ENCODE measurements around the gene PDCD10. TPM values are rescaled to one million over a fixed set of nuclear protein-coding genes. Genes with fewer than 3 reads are reported as not detected.

The PDCD10 gene
- 10 to 100 TPM; 51.6 to 52.8 TPM for total RNA-seq

DNA sequence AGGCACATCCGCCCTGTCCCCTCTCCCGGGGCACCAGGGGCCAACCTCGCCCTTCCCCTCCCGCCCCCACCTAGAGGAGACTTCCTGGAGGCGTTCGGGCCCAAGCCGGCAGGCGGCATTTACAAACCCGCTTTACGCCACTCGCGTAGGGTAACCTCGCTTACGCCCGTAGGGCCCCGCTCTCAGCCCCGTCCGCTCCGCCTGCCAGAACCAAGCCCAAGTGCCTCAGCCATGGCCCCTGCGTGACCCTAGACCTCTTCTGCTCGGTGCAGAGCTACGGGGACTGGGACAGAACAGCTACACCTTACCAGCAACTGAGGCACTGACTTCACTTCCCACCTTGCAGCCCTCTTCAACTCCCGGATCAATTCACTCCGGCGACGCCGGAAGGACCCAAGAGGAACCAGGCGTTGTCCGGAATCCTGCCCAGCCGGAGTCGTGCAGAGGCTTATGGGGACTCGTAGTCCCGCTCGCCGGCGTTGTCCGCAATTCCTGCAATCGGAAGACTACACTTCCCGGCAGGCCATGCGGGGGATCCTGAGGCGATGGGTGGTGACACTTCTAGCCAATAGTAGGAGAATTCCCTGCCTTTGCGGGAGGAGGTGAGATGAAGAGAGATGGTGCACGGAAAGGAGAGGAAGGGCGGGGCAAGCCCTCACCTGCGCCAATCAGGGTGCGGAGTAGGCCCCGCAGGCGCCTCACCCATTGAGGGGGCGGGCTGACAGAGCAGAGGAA, at the start of gene PDCD10:
Gene PDCD10, minus strand, starts transcription at position 395 of the 735 bp plus-strand sequence. CDS start 14,735 bp downstream, outside the sequence.
- Mint-ChIP-seq H3K27me3 (no peaks in the 10 kb centered on the region), H3K36me3 (peaks cover 8% of the 10 kb centered on the region), H3K27ac (no peak within 1 kb of the TSS), H3K4me3 (no peak within 1 kb of the TSS), H3K4me1 (peaks cover 27% of the 10 kb centered on the region), H3K9me3 (no peaks in the 10 kb centered on the region)
- DNase-seq (peak; percentile 91), ATAC-seq (ENCODE audit: low read depth) (peak; percentile 89)
- POLR2A ChIA-PET: interaction anchor here (0.9 to 1.5 kb wide), 3 partner anchors 9 to 148 kb away, joined by 3 to 4 read pairs (median 4); no protein-coding TSS in a partner anchor

DNA sequence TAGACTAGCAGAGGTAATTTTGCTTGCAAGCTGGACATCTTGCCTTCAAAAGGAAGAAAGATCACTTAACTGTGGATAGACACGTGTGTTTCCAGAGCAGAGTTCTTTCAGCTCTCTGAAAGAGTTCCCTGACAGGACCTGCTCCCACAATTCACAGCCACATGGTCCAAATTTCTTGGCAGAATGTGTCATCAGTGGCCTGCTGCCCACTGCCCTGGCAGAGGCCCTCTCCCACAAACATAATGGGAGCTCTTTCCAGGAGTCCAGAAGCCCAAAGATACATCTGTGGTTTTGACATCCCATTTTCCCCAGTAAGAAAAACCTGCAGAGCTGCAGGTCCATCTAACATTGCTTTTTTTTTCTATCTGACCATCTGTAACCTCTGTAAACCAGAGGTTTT, 49.1 kb upstream of the PDCD10 start:
- ATAC-seq (ENCODE audit: low read depth) (no peak), DNase-seq (no peak)
- Mint-ChIP-seq H3K4me1 (no peaks in the 10 kb centered on the region), H3K9me3 (no peaks in the 10 kb centered on the region), H3K27me3 (no peaks in the 10 kb centered on the region), H3K36me3 (no peaks in the 10 kb centered on the region), H3K27ac (no peak overlapping the region), H3K4me3 (no peak overlapping the region)
- POLR2A ChIA-PET: no interaction called here

DNA sequence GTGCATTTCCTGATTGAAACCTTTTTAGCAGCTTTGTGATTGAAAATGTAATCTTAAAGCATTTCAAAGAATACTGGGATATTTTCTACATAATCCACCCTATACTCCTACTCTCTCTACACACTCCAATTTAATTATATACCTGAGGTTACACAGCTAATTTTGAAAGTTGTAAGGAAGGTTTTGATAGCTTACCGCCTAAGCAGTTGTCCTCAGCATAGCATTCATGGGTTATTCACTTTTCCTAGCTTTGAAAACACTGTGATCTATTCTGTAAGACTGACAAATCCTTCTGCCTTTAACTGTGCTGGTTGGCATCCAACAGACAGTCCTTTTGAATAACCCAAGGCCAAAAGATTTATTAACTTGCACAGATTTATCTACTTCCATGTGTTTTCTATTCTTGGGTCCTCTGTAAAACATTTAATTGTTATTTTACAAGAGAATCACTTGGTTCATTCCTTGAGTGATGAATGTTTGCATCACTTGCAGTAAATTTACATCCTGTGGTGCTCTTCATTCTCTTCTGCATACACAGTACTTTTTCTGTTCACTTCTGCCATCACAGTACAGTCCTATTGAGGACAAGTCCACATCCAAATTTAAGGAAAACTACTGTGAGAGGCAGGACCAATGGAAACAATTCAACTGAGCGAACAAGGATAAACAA, 45.7 kb upstream of the PDCD10 start:
- Mint-ChIP-seq H3K4me1 (no peaks in the 10 kb centered on the region), H3K27ac (no peak overlapping the region), H3K9me3 (no peaks in the 10 kb centered on the region), H3K27me3 (no peaks in the 10 kb centered on the region), H3K36me3 (no peaks in the 10 kb centered on the region), H3K4me3 (no peak overlapping the region)
- ATAC-seq (ENCODE audit: low read depth) (no peak), DNase-seq (no peak)
- POLR2A ChIA-PET: no interaction called here

DNA sequence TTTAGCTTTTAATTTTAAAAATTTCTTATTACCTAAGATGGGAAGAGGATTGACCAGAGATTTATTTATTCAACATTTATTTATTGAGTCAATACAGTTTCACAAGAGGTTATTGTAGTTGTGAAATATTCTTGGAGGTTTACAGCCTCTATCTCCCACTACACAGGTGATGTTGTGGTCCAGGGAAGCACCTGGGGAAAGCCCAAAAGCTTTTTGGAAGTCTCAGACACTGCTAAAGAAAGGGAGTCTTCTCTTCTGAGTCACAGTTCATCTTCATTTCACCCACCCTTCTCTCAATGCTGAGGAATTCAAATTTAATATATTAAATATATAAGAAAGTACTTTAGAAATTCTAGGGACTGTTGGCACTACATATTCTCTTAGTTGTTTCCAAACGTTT, 42.7 kb upstream of the PDCD10 start:
- no peaks in the 10 kb centered on the region for H3K27me3 Mint-ChIP-seq

DNA sequence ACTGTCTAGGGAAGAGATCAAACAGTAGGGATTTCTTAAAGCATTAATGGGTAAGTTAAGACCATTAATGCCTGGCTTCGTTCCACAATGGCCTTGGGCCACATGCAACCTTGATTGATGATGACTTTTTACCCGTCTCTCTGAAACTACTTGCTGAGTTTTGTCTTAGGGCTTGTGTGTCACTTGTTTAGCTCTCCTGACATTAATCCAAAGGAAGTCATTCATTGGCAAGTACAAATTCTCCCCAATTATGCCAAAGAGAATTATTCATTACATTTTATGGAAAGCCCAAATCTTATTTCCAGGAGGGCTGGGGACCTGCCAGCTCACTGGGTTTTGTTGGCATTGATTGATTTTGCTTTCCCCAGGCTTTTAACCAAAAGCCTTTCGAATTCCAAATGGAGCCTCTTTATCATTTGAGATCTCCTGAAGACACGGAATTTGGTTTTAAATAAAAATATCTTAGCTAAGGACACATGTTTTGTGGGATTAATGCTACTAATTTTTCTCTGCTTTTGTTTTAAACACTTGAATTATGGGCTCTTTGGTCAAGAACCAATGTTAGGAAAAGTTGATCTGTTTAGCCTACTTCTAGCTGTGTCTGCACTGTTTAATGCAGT, 41.5 kb upstream of the PDCD10 start:
- H3K4me1 Mint-ChIP-seq: peaks cover 5% of the 10 kb centered on the region
- H3K36me3 Mint-ChIP-seq: no peaks in the 10 kb centered on the region
- H3K4me3 Mint-ChIP-seq: no peak overlapping the region
- H3K27ac Mint-ChIP-seq: no peak overlapping the region
- POLR2A ChIA-PET: no interaction called here
- ATAC-seq (ENCODE audit: low read depth) (no peak), DNase-seq (no peak)
- no peaks in the 10 kb centered on the region for H3K27me3 Mint-ChIP-seq
- no peaks in the 10 kb centered on the region for H3K9me3 Mint-ChIP-seq

More for the DNA sequence above, 42.7 kb upstream of the PDCD10 start:
- H3K4me1 Mint-ChIP-seq: peaks cover 5% of the 10 kb centered on the region
- no peak for ATAC-seq (ENCODE audit: low read depth)
- DNase-seq: no peak
- H3K27ac Mint-ChIP-seq: no peak overlapping the region
- no peak overlapping the region for H3K4me3 Mint-ChIP-seq
- POLR2A ChIA-PET: no interaction called here
- H3K9me3 Mint-ChIP-seq: no peaks in the 10 kb centered on the region
- H3K36me3 Mint-ChIP-seq: no peaks in the 10 kb centered on the region

DNA sequence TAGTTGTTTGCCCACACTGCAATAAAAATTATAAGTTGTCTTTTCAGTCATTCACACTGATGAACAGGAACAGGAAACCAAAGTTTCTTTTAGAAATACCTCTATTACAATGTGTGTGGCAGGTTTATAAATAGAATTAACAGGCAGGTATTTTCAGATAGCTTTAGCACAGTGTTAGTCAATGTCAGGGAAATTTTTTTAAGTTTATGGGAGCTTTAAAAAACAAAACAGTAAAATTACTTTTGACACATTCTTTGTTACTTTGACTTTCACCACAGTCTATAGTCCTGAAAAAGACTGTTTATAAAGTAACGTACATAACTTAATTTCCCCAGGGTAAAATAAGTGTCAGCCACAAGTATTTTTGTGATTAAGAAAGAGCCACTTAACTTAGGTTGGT, 38.9 kb upstream of the PDCD10 start:
- Mint-ChIP-seq H3K27me3 (no peaks in the 10 kb centered on the region), H3K36me3 (no peaks in the 10 kb centered on the region), H3K4me3 (no peak overlapping the region), H3K4me1 (peaks cover 5% of the 10 kb centered on the region), H3K27ac (no peak overlapping the region), H3K9me3 (no peaks in the 10 kb centered on the region)
- no peak for ATAC-seq (ENCODE audit: low read depth)
- POLR2A ChIA-PET: no interaction called here
- no peak for DNase-seq

DNA sequence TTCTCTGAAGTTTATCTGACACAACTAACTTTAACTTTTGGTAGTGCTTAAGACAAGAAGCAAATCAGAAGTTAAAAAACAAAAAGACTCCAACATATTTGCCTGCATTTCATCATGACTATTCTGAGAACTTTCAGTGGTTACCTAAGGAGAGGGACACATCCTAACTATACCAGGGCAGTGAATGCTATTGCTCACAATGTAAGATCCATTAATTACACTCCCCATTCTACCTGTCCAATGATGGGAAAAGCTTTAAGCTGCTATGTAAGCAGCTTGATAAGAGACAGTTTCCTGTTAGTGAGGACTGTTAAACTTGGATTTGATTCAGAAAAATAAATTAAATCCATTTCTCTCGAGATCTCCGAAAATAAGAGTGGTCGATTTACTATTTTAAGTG, 38.3 kb upstream of the PDCD10 start:
- Mint-ChIP-seq H3K36me3 (no peaks in the 10 kb centered on the region), H3K9me3 (peaks cover 1% of the 10 kb centered on the region), H3K27me3 (no peaks in the 10 kb centered on the region), H3K27ac (no peak overlapping the region), H3K4me1 (peaks cover 5% of the 10 kb centered on the region), H3K4me3 (no peak overlapping the region)
- DNase-seq (no peak), ATAC-seq (ENCODE audit: low read depth) (no peak)
- POLR2A ChIA-PET: no interaction called here

DNA sequence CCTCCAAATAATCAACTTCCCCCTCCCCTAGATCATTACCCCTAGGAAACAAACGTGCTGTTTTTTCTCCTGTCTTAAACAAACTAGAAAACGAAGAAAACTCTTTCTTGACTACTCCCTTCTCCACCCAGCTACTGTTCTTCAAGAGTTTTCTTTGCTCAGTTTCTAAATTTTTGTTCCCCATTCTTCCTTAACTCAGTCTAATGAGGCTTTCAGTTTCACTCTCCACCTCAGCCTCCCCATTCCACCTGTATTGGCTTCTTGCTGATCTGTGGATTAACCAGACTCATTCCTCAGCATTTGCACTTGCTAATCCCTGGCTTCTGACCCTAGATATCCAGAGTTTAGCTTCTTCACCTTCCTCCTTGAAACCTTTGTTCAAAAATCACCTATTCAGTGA, 27.6 kb upstream of the PDCD10 start:
- ATAC-seq (ENCODE audit: low read depth): no peak
- Mint-ChIP-seq H3K4me3 (no peak overlapping the region), H3K4me1 (peaks cover 5% of the 10 kb centered on the region), H3K36me3 (no peaks in the 10 kb centered on the region), H3K27me3 (peaks cover 2% of the 10 kb centered on the region), H3K9me3 (peaks cover 5% of the 10 kb centered on the region), H3K27ac (no peak overlapping the region)
- POLR2A ChIA-PET: no interaction called here
- DNase-seq: no peak

DNA sequence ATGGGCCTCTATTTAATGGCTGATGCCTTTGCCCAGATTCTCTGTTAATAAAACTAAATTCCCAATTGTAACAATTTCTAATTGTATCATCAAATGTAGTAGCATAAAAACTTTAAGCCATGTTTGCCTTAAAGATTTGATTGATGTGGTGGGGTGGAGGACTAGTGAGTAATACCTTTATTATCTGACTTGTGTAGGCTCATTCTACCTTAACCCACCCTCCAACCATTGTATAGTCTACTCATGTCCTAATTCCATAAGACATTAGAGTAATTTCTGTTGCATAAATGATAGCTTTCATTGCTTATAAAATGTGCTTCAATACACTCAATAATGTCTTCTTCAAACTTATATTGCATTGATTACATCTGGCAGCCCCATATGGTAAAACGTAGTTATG, 26.6 kb upstream of the PDCD10 start:
- Mint-ChIP-seq H3K9me3 (peaks cover 5% of the 10 kb centered on the region), H3K4me1 (peaks cover 5% of the 10 kb centered on the region), H3K27me3 (peaks cover 2% of the 10 kb centered on the region), H3K36me3 (no peaks in the 10 kb centered on the region), H3K27ac (no peak overlapping the region), H3K4me3 (no peak overlapping the region)
- DNase-seq (no peak), ATAC-seq (ENCODE audit: low read depth) (no peak)
- POLR2A ChIA-PET: no interaction called here

DNA sequence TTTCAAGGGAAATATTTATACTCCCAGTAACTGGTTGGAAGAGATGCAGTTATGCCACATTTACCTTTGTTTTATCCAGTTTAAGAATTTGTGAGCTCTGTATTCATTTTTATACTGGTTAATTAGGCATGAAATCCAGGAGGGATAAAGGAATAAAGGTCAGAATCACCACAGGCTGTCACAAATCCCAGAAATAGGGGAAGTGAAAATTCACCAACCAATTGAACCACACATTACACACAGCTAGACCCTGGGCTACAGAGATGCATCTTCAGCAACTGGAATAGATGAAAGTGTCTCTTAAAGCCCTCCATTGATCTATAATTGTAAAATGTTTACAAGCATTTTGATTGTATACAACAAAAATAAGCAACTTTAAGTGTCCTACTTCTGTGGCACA, 19.4 kb upstream of the PDCD10 start:
- Mint-ChIP-seq H3K4me3 (no peak overlapping the region), H3K9me3 (no peaks in the 10 kb centered on the region), H3K27me3 (no peaks in the 10 kb centered on the region), H3K36me3 (no peaks in the 10 kb centered on the region), H3K4me1 (peaks cover 8% of the 10 kb centered on the region), H3K27ac (no peak overlapping the region)
- no peak for DNase-seq
- POLR2A ChIA-PET: no interaction called here
- ATAC-seq (ENCODE audit: low read depth): no peak

DNA sequence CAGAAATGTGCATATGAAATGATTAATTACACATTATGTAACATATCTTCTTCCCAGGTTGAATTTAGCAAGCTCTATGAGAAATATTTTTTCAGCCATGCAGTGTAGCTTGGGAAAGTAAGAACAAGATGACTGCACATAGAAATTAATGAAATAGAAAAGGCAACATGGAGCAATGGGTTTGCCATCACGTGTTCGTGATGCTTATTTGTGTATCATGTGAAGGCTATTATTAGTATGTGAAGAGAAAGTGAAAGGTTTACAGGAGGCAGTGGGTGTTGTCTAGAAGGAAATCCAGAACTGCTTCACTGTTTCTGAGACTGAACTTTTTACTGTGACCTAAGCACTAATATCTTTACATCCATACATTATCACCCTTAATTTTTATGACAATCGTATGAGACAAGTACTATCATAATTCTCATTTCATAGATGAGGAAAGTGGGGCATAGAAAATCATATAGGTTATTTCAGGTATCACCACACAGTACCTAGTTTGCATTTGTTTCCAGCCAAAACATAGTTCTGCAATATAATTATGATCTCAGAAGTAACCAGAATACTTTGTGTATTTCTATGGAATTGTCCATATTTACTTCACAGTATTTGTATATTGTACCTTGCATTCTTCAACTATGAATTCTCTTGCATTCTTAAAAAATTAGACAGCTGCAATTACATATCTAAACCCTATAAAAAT, 15.7 kb upstream of the PDCD10 start:
- Mint-ChIP-seq H3K27ac (peak overlapping the region; percentile 43), H3K9me3 (no peaks in the 10 kb centered on the region), H3K4me3 (peak overlapping the region; percentile 66), H3K36me3 (no peaks in the 10 kb centered on the region), H3K4me1 (peaks cover 8% of the 10 kb centered on the region), H3K27me3 (no peaks in the 10 kb centered on the region)
- peak; percentile 89 for ATAC-seq (ENCODE audit: low read depth)
- POLR2A ChIA-PET: no interaction called here
- DNase-seq: no peak

DNA sequence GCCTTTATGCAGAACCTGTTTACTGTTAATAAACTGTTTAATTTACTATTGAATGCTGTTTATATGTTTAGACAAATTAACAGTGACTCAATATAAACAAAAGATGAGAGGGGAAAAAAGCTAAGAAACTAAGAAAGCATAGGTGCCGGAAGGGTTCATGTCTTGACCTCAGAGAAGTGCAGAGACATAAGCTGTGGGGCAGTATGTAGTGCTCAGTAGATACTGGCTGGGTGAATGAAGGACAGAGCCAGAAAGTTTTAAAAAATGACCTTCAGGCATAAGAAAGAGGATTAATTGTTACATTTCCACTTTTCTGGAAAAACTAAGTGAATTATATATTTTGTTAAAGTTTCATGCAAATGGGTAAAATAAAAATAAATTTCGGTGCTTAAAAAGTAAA, 15.0 kb upstream of the PDCD10 start:
- Mint-ChIP-seq H3K9me3 (no peaks in the 10 kb centered on the region), H3K4me3 (no peak overlapping the region), H3K4me1 (peaks cover 6% of the 10 kb centered on the region), H3K36me3 (no peaks in the 10 kb centered on the region), H3K27me3 (no peaks in the 10 kb centered on the region), H3K27ac (no peak overlapping the region)
- POLR2A ChIA-PET: no interaction called here
- DNase-seq: no peak
- no peak for ATAC-seq (ENCODE audit: low read depth)

DNA sequence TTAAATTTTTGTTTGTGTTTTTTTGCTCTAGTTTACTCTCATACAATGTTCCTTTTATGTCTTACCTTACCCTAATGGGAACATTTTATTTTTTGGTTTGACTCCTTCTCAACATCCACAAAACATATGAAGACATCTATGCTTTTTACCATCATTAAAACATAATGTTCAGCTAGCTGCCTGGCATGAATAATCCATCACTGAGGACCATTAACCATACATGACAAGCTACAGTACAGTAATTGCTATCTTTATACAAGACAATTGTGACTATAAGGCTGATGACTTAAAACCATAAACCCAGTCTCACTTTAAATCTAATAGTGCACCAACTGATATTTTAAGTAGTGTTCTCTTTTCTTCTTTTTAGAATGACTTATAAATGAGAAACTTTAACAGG, 14.5 kb upstream of the PDCD10 start:
- POLR2A ChIA-PET: no interaction called here

More for the DNA sequence above, 14.5 kb upstream of the PDCD10 start:
- DNase-seq (no peak), ATAC-seq (ENCODE audit: low read depth) (no peak)
- Mint-ChIP-seq H3K27ac (no peak overlapping the region), H3K4me1 (peaks cover 6% of the 10 kb centered on the region), H3K4me3 (no peak overlapping the region), H3K36me3 (no peaks in the 10 kb centered on the region), H3K9me3 (no peaks in the 10 kb centered on the region), H3K27me3 (no peaks in the 10 kb centered on the region)
